ENCODE measurements around the gene PGM5.

The PGM5 gene

DNA sequence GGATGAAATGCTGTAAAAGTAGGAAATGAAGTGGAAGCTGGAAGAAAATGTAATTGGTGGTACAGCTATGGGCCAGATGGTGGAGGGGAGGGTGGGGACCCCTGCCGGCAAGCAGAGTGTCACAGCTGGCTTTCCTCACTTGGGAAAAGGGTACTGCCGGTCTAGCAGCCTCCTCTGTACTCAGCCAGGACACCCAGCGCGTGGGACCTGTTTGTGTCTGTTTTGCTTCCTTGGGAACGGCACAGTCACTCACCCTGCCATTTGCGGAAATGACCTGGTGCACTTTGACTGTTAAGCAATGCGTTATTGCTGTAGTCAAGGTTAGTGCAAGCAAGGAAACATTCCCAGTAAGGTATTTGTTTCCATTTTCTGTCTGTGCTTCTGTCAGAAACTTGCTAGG lies 174.2 kb downstream of the PGM5 start:
- H3K27me3 ChIP-seq (ENCODE audit: insufficient read depth, low read depth): no peaks in the 10 kb centered on the region
- no peak overlapping the region for H2AFZ ChIP-seq (ENCODE audit: low read depth)
- no peak overlapping the region for H3K9ac ChIP-seq
- H3K27ac ChIP-seq: no peak overlapping the region
- no peak overlapping the region for H3K4me3 ChIP-seq (IDR thresholded peaks at IDR 0.05; ENCODE audit: insufficient read depth, low read depth, low read length)
- H4K20me1 ChIP-seq (ENCODE audit: insufficient read depth): no peaks in the 10 kb centered on the region
- TF ChIP-seq CTCF (conservative IDR thresholded peaks at IDR 0.05; ENCODE audit: low read depth, low read length): no peak
- no peak overlapping the region for H3K4me2 ChIP-seq
- H3K79me2 ChIP-seq (ENCODE audit: insufficient read depth, low read depth): no peaks in the 10 kb centered on the region
- H3K36me3 ChIP-seq (ENCODE audit: insufficient read depth): no peaks in the 10 kb centered on the region
- H3K4me1 ChIP-seq (ENCODE audit: low read depth, poor library complexity, severe bottlenecking): no peaks in the 10 kb centered on the region

- H3K36me3 ChIP-seq (ENCODE audit: insufficient read depth): no peaks in the 10 kb centered on the region
- no peak for TF ChIP-seq CTCF (conservative IDR thresholded peaks at IDR 0.05; ENCODE audit: low read depth, low read length)
- H3K9ac ChIP-seq: no peak overlapping the region
- H3K27me3 ChIP-seq (ENCODE audit: insufficient read depth, low read depth): no peaks in the 10 kb centered on the region
- H4K20me1 ChIP-seq (ENCODE audit: insufficient read depth): no peaks in the 10 kb centered on the region
- H3K79me2 ChIP-seq (ENCODE audit: insufficient read depth, low read depth): no peaks in the 10 kb centered on the region
- no peak overlapping the region for H3K4me3 ChIP-seq (IDR thresholded peaks at IDR 0.05; ENCODE audit: insufficient read depth, low read depth, low read length)
- H3K4me1 ChIP-seq (ENCODE audit: low read depth, poor library complexity, severe bottlenecking): no peaks in the 10 kb centered on the region
- H3K4me2 ChIP-seq: no peak overlapping the region
- H3K27ac ChIP-seq: no peak overlapping the region
- H2AFZ ChIP-seq (ENCODE audit: low read depth): no peak overlapping the region
Measured at GRCh38 chr9:68532131-68532530, 175.7 kb downstream of the PGM5 start.

DNA sequence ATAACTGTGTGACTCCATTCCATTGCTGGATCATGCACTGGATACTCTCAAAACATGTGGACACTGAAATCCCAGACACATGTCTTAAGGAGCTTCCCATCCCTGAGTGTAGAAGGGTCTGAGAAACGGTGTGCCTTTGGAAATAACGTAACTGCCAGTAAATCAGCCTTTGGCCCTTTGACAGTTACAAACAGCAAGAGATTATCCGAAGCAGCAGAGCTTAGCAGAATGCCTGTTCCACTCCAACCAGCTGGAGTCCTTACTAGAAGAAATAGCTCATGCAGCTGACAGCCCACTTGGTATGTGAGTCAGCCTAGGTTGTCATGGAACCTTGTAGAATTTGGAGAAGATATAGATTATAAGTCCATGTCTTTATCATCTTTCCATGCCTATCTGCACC lies 177.3 kb downstream of the PGM5 start:
- TF ChIP-seq CTCF (conservative IDR thresholded peaks at IDR 0.05; ENCODE audit: low read depth, low read length): no peak
- H4K20me1 ChIP-seq (ENCODE audit: insufficient read depth): no peaks in the 10 kb centered on the region
- no peaks in the 10 kb centered on the region for H3K79me2 ChIP-seq (ENCODE audit: insufficient read depth, low read depth)
- no peak overlapping the region for H3K9ac ChIP-seq
- no peak overlapping the region for H3K4me3 ChIP-seq (IDR thresholded peaks at IDR 0.05; ENCODE audit: insufficient read depth, low read depth, low read length)
- no peaks in the 10 kb centered on the region for H3K36me3 ChIP-seq (ENCODE audit: insufficient read depth)
- H2AFZ ChIP-seq (ENCODE audit: low read depth): no peak overlapping the region
- no peaks in the 10 kb centered on the region for H3K27me3 ChIP-seq (ENCODE audit: insufficient read depth, low read depth)
- no peak overlapping the region for H3K4me2 ChIP-seq
- H3K4me1 ChIP-seq (ENCODE audit: low read depth, poor library complexity, severe bottlenecking): no peaks in the 10 kb centered on the region
- no peak overlapping the region for H3K27ac ChIP-seq

DNA sequence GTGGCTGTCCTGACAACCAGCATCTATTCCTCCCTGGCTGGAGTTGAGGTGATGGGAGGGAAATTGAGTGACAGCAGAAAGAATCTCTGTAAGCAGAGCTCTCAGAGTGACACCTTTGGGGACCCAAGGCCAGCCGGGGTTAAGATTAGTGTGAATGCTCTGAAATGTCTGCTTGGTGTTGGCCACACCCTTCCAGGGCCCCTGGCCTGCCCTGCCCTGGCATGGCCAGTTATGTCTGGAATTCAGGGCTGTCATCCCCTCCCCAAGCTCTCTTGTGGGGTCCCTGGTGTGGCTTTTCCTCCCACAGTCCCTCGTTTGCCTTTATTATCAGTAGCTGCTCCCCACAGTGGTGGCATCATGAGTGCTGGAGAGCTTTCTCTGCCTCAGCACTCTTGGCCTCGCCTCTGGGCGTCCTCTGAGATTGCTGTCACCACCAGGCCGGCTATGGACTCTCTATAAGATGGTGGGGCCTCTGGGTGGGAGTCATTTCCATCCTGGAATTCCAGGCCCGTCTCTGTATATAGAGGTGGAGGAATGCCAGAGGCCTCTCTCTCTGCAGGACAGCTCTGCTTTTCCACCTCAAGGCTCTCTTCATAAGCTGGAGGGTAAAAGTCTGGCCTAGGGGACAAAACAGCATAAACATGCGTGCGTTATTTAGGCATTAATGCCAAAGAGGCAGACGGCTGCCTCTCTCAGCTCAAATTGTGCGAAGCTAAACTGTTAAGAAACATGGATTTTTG lies 180.6 kb downstream of the PGM5 start:
- Histone ChIP-seq H4K20me1 (ENCODE audit: insufficient read depth) (no peaks in the 10 kb centered on the region), H3K4me1 (ENCODE audit: low read depth, poor library complexity, severe bottlenecking) (no peaks in the 10 kb centered on the region), H3K4me3 (IDR thresholded peaks at IDR 0.05; ENCODE audit: insufficient read depth, low read depth, low read length) (no peak overlapping the region), H3K27ac (no peak overlapping the region), H3K27me3 (ENCODE audit: insufficient read depth, low read depth) (no peaks in the 10 kb centered on the region), H3K9ac (no peak overlapping the region), H3K4me2 (no peak overlapping the region), H2AFZ (ENCODE audit: low read depth) (no peak overlapping the region), H3K79me2 (ENCODE audit: insufficient read depth, low read depth) (no peaks in the 10 kb centered on the region), H3K36me3 (ENCODE audit: insufficient read depth) (no peaks in the 10 kb centered on the region)
- TF ChIP-seq CTCF (conservative IDR thresholded peaks at IDR 0.05; ENCODE audit: low read depth, low read length): no peak
